ENCODE measurements around the gene FCN1.

The FCN1 gene

GRCh38 chr9:134877541-134877940, 40.2 kb downstream of the FCN1 start:
- Mint-ChIP-seq H3K4me3 (no peak overlapping the region), H3K9me3 (no peaks in the 10 kb centered on the region), H3K27me3 (ENCODE audit: low read depth) (no peaks in the 10 kb centered on the region), H3K27ac (no peak overlapping the region), H3K36me3 (ENCODE audit: low read depth) (no peaks in the 10 kb centered on the region), H3K4me1 (ENCODE audit: low read depth) (no peaks in the 10 kb centered on the region)

GRCh38 chr9:134875371-134875770, 42.3 kb downstream of the FCN1 start:
- no peaks in the 10 kb centered on the region for H3K4me1 Mint-ChIP-seq (ENCODE audit: low read depth)
- H3K9me3 Mint-ChIP-seq: no peaks in the 10 kb centered on the region
- no peak overlapping the region for H3K27ac Mint-ChIP-seq
- H3K36me3 Mint-ChIP-seq (ENCODE audit: low read depth): no peaks in the 10 kb centered on the region
- no peaks in the 10 kb centered on the region for H3K27me3 Mint-ChIP-seq (ENCODE audit: low read depth)
- no peak overlapping the region for H3K4me3 Mint-ChIP-seq

GRCh38 chr9:134872482-134873231, 45.1 kb downstream of the FCN1 start:
- Mint-ChIP-seq H3K27me3 (ENCODE audit: low read depth) (no peaks in the 10 kb centered on the region), H3K36me3 (ENCODE audit: low read depth) (no peaks in the 10 kb centered on the region), H3K9me3 (no peaks in the 10 kb centered on the region), H3K4me3 (no peak overlapping the region), H3K27ac (no peak overlapping the region), H3K4me1 (ENCODE audit: low read depth) (no peaks in the 10 kb centered on the region)

GRCh38 chr9:134871697-134872340, 45.9 kb downstream of the FCN1 start:
- H3K36me3 Mint-ChIP-seq (ENCODE audit: low read depth): no peaks in the 10 kb centered on the region
- H3K4me1 Mint-ChIP-seq (ENCODE audit: low read depth): no peaks in the 10 kb centered on the region
- H3K27me3 Mint-ChIP-seq (ENCODE audit: low read depth): no peaks in the 10 kb centered on the region
- H3K27ac Mint-ChIP-seq: no peak overlapping the region
- no peaks in the 10 kb centered on the region for H3K9me3 Mint-ChIP-seq
- H3K4me3 Mint-ChIP-seq: no peak overlapping the region

- Mint-ChIP-seq H3K9me3 (no peaks in the 10 kb centered on the region), H3K4me1 (ENCODE audit: low read depth) (no peaks in the 10 kb centered on the region), H3K36me3 (ENCODE audit: low read depth) (no peaks in the 10 kb centered on the region), H3K27ac (no peak overlapping the region), H3K4me3 (no peak overlapping the region), H3K27me3 (ENCODE audit: low read depth) (no peaks in the 10 kb centered on the region)
These were observed 46.7 kb downstream of the FCN1 start for GRCh38 chr9:134870746-134871662.

GRCh38 chr9:134870301-134870694, 47.4 kb downstream of the FCN1 start:
- no peaks in the 10 kb centered on the region for H3K4me1 Mint-ChIP-seq (ENCODE audit: low read depth)
- H3K27ac Mint-ChIP-seq: no peak overlapping the region
- no peaks in the 10 kb centered on the region for H3K36me3 Mint-ChIP-seq (ENCODE audit: low read depth)
- H3K9me3 Mint-ChIP-seq: no peaks in the 10 kb centered on the region
- no peaks in the 10 kb centered on the region for H3K27me3 Mint-ChIP-seq (ENCODE audit: low read depth)
- H3K4me3 Mint-ChIP-seq: no peak overlapping the region

GRCh38 chr9:134869554-134870300, 48.0 kb downstream of the FCN1 start:
- Mint-ChIP-seq H3K4me3 (no peak overlapping the region), H3K9me3 (no peaks in the 10 kb centered on the region), H3K27me3 (ENCODE audit: low read depth) (no peaks in the 10 kb centered on the region), H3K4me1 (ENCODE audit: low read depth) (no peaks in the 10 kb centered on the region), H3K27ac (no peak overlapping the region), H3K36me3 (ENCODE audit: low read depth) (no peaks in the 10 kb centered on the region)

GRCh38 chr9:134868751-134869553, 48.8 kb downstream of the FCN1 start:
- no peaks in the 10 kb centered on the region for H3K36me3 Mint-ChIP-seq (ENCODE audit: low read depth)
- H3K4me3 Mint-ChIP-seq: no peak overlapping the region
- no peaks in the 10 kb centered on the region for H3K27me3 Mint-ChIP-seq (ENCODE audit: low read depth)
- no peak overlapping the region for H3K27ac Mint-ChIP-seq
- no peaks in the 10 kb centered on the region for H3K9me3 Mint-ChIP-seq
- H3K4me1 Mint-ChIP-seq (ENCODE audit: low read depth): no peaks in the 10 kb centered on the region

- no peak overlapping the region for H3K27ac Mint-ChIP-seq
- no peaks in the 10 kb centered on the region for H3K9me3 Mint-ChIP-seq
- no peaks in the 10 kb centered on the region for H3K27me3 Mint-ChIP-seq (ENCODE audit: low read depth)
- no peak overlapping the region for H3K4me3 Mint-ChIP-seq
- no peaks in the 10 kb centered on the region for H3K36me3 Mint-ChIP-seq (ENCODE audit: low read depth)
- H3K4me1 Mint-ChIP-seq (ENCODE audit: low read depth): no peaks in the 10 kb centered on the region
These were observed 49.6 kb downstream of the FCN1 start for GRCh38 chr9:134867917-134868750.

GRCh38 chr9:134864821-134865190, 52.9 kb downstream of the FCN1 start:
- Mint-ChIP-seq H3K27ac (no peak overlapping the region), H3K4me1 (ENCODE audit: low read depth) (no peaks in the 10 kb centered on the region), H3K36me3 (ENCODE audit: low read depth) (no peaks in the 10 kb centered on the region), H3K27me3 (ENCODE audit: low read depth) (no peaks in the 10 kb centered on the region), H3K4me3 (no peak overlapping the region), H3K9me3 (no peaks in the 10 kb centered on the region)

- Mint-ChIP-seq H3K4me1 (ENCODE audit: low read depth) (no peaks in the 10 kb centered on the region), H3K27ac (no peak overlapping the region), H3K4me3 (no peak overlapping the region), H3K27me3 (ENCODE audit: low read depth) (no peaks in the 10 kb centered on the region), H3K9me3 (no peaks in the 10 kb centered on the region), H3K36me3 (ENCODE audit: low read depth) (no peaks in the 10 kb centered on the region)
These were observed 53.5 kb downstream of the FCN1 start for GRCh38 chr9:134863941-134864820.

GRCh38 chr9:134863306-134863902, 54.3 kb downstream of the FCN1 start:
- H3K27ac Mint-ChIP-seq: no peak overlapping the region
- H3K9me3 Mint-ChIP-seq: no peaks in the 10 kb centered on the region
- peaks cover 2% of the 10 kb centered on the region for H3K4me1 Mint-ChIP-seq (ENCODE audit: low read depth)
- no peak overlapping the region for H3K4me3 Mint-ChIP-seq
- H3K36me3 Mint-ChIP-seq (ENCODE audit: low read depth): no peaks in the 10 kb centered on the region
- no peaks in the 10 kb centered on the region for H3K27me3 Mint-ChIP-seq (ENCODE audit: low read depth)
